ENCODE data around the gene FOXK1. TPM values are rescaled to one million over a fixed set of nuclear protein-coding genes. Genes with fewer than 3 reads are reported as not detected.

Gene FOXK1
- total and polyA plus RNA-seq, 9 donors: 5.8 to 43.9 (median 32.6) TPM

GRCh38 chr7:4768597-4769569 lies 86.8 kb downstream of the FOXK1 start:
- TF ChIP-seq, protein P1, sequence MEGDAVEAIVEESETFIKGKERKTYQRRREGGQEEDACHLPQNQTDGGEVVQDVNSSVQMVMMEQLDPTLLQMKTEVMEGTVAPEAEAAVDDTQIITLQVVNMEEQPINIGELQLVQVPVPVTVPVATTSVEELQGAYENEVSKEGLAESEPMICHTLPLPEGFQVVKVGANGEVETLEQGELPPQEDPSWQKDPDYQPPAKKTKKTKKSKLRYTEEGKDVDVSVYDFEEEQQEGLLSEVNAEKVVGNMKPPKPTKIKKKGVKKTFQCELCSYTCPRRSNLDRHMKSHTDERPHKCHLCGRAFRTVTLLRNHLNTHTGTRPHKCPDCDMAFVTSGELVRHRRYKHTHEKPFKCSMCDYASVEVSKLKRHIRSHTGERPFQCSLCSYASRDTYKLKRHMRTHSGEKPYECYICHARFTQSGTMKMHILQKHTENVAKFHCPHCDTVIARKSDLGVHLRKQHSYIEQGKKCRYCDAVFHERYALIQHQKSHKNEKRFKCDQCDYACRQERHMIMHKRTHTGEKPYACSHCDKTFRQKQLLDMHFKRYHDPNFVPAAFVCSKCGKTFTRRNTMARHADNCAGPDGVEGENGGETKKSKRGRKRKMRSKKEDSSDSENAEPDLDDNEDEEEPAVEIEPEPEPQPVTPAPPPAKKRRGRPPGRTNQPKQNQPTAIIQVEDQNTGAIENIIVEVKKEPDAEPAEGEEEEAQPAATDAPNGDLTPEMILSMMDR (IDR thresholded peaks at IDR 0.05): no peak
- TF ChIP-seq POLR2A (IDR thresholded peaks at IDR 0.05) (no peak), EP300 (IDR thresholded peaks at IDR 0.05) (no peak)

DNA sequence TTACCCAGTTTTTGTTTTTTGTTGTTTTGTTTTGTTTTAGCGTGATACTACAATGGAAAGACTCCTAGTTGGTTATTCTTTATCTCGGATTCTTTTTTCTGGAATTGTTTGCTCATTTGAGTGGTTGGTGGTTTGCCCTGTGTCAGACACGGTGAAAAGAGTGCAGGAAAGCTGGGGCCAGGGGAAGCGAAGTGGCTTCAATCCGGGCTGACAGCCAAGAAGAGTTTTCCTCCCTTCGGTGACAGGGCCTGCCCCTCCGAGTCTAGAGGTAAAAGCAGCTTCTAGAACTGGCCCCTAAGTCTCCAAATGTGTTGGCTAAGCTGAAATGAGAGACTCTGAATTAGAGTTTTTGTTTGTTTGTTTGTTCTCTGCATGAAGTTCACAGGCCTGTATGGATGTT lies 87.7 kb downstream of the FOXK1 start:
- TF ChIP-seq, protein P1 (IDR thresholded peaks at IDR 0.05): no peak
- TF ChIP-seq EP300 (IDR thresholded peaks at IDR 0.05): no peak
- no peak for TF ChIP-seq POLR2A (IDR thresholded peaks at IDR 0.05)
- no peaks in the 10 kb centered on the region for H3K9me3 ChIP-seq
- peaks cover 5% of the 10 kb centered on the region for H3K4me1 ChIP-seq (ENCODE audit: insufficient read depth)
- WGBS, 3 donors: 20 to 35% (median 34%) methylated on average over 7 of the region's 7 CpGs
- H3K36me3 ChIP-seq: no peaks in the 10 kb centered on the region
- DNase-seq: no peak
- no peak overlapping the region for H3K4me3 ChIP-seq
- no peak overlapping the region for H3K27ac ChIP-seq
- no peaks in the 10 kb centered on the region for H3K27me3 ChIP-seq
- intact Hi-C loops (cut with DNase I): no loop called here

More at GRCh38 chr7:4768597-4769569, 86.8 kb downstream of the FOXK1 start:
- Histone ChIP-seq H3K27me3 (no peaks in the 10 kb centered on the region), H3K4me1 (ENCODE audit: insufficient read depth) (no peaks in the 10 kb centered on the region), H3K27ac (no peak overlapping the region), H3K9me3 (no peaks in the 10 kb centered on the region), H3K36me3 (no peaks in the 10 kb centered on the region), H3K4me3 (peak overlapping the region; percentile 20)
- no peak for DNase-seq
- intact Hi-C loops (cut with DNase I): no loop called here
- WGBS, 3 donors: 80 to 88% (median 85%) methylated on average over 27 of the region's 27 CpGs

- WGBS, 3 donors: 74 to 82% (median 75%) methylated on average over 9 of the region's 9 CpGs
- intact Hi-C loops (cut with DNase I): no loop called here
- H3K27me3 ChIP-seq: no peaks in the 10 kb centered on the region
- H3K9me3 ChIP-seq: no peaks in the 10 kb centered on the region
- TF ChIP-seq EP300 (IDR thresholded peaks at IDR 0.05) (no peak), POLR2A (IDR thresholded peaks at IDR 0.05) (no peak)
- TF ChIP-seq, protein P1 (IDR thresholded peaks at IDR 0.05): no peak
- no peak overlapping the region for H3K27ac ChIP-seq
- DNase-seq: no peak
- H3K4me3 ChIP-seq: no peak overlapping the region
- H3K4me1 ChIP-seq (ENCODE audit: insufficient read depth): peaks cover 5% of the 10 kb centered on the region
- no peaks in the 10 kb centered on the region for H3K36me3 ChIP-seq
Measured at GRCh38 chr7:4770886-4771285, 88.8 kb downstream of the FOXK1 start.

DNA sequence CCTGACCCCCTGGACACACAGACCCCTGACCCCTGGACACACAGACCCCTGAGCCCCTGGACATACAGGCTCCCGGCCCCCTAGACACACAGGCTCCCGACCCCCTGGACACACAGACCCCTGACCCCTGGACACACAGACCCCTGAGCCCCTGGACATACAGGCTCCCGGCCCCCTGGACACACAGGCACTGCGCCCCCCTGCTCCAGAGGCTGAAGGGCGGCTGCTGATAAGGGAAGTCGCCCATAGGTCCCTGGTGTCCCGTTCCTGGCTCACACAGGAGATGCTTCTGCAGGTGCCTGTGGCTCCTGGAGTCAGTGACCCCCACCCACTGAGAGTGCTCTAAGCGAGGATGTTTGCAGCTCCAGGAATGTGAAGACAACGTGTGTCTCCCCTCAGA lies 89.6 kb downstream of the FOXK1 start:
- peaks cover 8% of the 10 kb centered on the region for H3K4me1 ChIP-seq (ENCODE audit: insufficient read depth)
- TF ChIP-seq POLR2A (IDR thresholded peaks at IDR 0.05) (no peak), EP300 (IDR thresholded peaks at IDR 0.05) (no peak)
- TF ChIP-seq, protein P1 (IDR thresholded peaks at IDR 0.05): no peak
- no peaks in the 10 kb centered on the region for H3K9me3 ChIP-seq
- H3K36me3 ChIP-seq: no peaks in the 10 kb centered on the region
- no peak overlapping the region for H3K27ac ChIP-seq
- WGBS, 3 donors: 78 to 81% (median 79%) methylated on average over 7 to 9 of the region's 9 CpGs
- intact Hi-C loops (cut with DNase I): no loop called here
- H3K4me3 ChIP-seq: no peak overlapping the region
- H3K27me3 ChIP-seq: no peaks in the 10 kb centered on the region
- no peak for DNase-seq

Measured in ovary (tissue), 9 donors.